Mucosa of rectum (tissue), 2 donors: ENCODE measurements around the gene MT3.
A peak's percentile ranks its signal among the peaks of the same experiment; 100 is the strongest.

ENCODE experiments used
- H3K27ac ChIP-seq, 2 donors: one replicate each; pipeline ENCODE4 v1.7.0; 2013; ENCODE audit warnings: inconsistent platforms in 2 of 2, low read depth in 2 of 2, low read length in 2 of 2
- H3K27me3 ChIP-seq, 2 donors: one replicate each; pipeline ENCODE4 v1.7.0; 2013; ENCODE audit warnings: low read length in 2 of 2; ENCODE audit not compliant: control insufficient read depth in 2 of 2, insufficient read depth in 2 of 2
- H3K36me3 ChIP-seq, 2 donors: one replicate each; pipeline ENCODE4 v1.7.0; 2013; ENCODE audit warnings: low read length in 2 of 2; ENCODE audit not compliant: control insufficient read depth in 2 of 2, insufficient read depth in 2 of 2
- H3K4me1 ChIP-seq, 2 donors: one replicate each; pipeline ENCODE4 v1.7.0; 2013; ENCODE audit warnings: low read length in 2 of 2, mild to moderate bottlenecking in 1 of 2; ENCODE audit not compliant: control insufficient read depth in 2 of 2, insufficient read depth in 2 of 2
- H3K4me3 ChIP-seq, 2 donors: one replicate each; pipeline ENCODE4 v1.7.0; 2013; ENCODE audit warnings: low read length in 2 of 2
- H3K9ac ChIP-seq, 2 donors: one replicate each; pipeline ENCODE4 v1.7.0; 2013; ENCODE audit warnings: low read length in 2 of 2, low read depth in 1 of 2, mild to moderate bottlenecking in 1 of 2
- H3K9me3 ChIP-seq, 2 donors: one replicate each; pipeline ENCODE4 v1.7.0; 2013; ENCODE audit warnings: low read length in 2 of 2; ENCODE audit not compliant: control insufficient read depth in 2 of 2
- donor health status: healthy.
- donor health status: Normal muscosa, but diverticular disease.

The MT3 gene

DNA sequence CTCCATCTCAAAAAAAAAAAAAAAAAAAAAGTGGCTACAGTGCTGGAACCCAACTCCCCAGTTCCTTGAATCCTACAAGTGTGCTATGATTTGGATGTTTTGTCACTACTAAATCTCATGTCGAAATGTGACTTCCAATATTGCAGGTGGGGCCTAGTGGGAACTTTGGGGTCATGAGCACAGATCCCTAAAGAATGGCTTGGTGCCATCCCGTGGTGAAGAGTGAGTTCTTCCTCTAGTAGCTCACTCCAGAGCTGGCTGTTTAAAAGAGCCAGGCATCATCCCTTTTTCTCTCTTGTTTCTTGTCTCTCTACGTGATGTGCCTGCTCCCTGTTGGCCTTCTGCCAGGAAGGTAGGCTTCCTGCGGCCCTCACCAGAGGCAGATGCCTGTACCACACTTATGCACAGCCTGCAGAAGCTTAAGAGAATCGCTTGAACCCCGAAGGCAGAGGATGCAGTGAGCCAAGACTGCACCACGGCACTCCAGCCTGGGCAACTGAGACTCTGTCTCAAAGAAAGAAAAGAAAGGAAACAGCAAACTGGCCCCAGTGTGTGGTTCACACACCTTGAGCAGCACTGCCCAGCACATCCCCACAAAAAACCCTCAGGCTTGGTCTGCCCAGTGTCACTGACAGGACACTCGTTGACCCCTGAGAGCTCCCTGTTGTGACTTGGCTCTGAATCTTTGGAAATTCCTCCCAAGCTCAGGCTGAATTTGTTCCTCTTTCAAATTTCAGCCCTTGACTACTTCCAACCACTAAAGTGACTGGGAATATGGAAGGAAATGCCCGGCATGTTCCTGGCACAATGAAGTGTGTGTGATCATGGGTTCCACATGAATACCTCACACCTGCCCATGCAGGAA, 39.4 kb downstream of the MT3 start:
- no peak overlapping the region for H3K9ac ChIP-seq
- H3K27ac ChIP-seq, result no peak overlapping the region

DNA sequence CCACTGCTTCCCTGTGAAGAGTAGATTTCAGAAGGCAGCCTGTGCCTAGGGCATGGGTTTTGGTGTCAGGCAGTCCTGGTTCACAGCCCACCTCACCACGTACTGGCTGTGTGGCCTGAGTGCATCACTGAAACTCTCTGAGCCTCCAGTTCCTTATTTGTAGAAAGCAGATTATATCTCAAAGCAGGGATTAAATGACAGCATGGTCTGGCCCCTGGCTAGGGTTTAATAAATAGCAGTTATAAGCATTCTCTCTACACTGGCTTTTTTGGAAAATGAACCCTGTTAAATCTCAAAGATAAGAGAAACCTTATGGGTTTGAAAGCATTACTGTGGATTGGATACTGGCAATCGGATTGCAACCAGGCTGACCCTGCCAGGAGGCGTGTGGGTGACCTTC, 40.2 kb downstream of the MT3 start:
- Histone ChIP-seq H3K9me3 (no peaks in the 10 kb centered on the region), H3K27me3 (peaks cover 7 to 9% of the 10 kb centered on the region in 2 donors), H3K4me3 (no peak overlapping the region), H3K27ac (no peak overlapping the region), H3K9ac (no peak overlapping the region), H3K36me3 (no peaks in the 10 kb centered on the region), H3K4me1 (peaks cover 5 to 28% of the 10 kb centered on the region in 2 donors)

More for the DNA sequence above, 39.4 kb downstream of the MT3 start:
- Histone ChIP-seq H3K36me3 (no peaks in the 10 kb centered on the region), H3K27me3 (peaks cover 7% of the 10 kb centered on the region in 2 donors), H3K9me3 (no peaks in the 10 kb centered on the region), H3K4me3 (no peak overlapping the region), H3K4me1 (peaks cover 5 to 28% of the 10 kb centered on the region in 2 donors)

DNA sequence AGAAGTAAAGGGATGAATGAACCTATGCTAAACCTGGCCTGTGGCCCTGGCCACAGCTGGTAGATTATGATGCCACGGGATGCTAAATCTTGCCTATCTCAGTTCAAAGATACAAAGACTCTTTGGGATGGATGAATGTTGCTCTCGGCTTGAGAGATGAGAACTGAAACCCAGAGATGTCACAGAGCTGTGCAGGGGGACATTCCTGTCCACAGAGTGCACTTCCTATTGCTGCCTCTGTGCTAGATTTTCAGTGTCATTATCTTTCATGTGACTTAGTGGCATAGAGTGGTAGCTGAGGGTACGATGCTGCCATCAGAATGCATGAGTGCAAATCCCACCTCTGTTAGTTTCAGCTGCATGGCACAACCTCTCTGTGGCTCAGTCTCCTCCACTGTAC, 40.8 kb downstream of the MT3 start:
- Histone ChIP-seq H3K9me3 (no peaks in the 10 kb centered on the region), H3K9ac (no peak overlapping the region), H3K27ac (no peak overlapping the region), H3K4me3 (no peak overlapping the region), H3K27me3 (peaks cover 11 to 15% of the 10 kb centered on the region in 2 donors), H3K4me1 (peaks cover 5 to 24% of the 10 kb centered on the region in 2 donors), H3K36me3 (no peaks in the 10 kb centered on the region)

DNA sequence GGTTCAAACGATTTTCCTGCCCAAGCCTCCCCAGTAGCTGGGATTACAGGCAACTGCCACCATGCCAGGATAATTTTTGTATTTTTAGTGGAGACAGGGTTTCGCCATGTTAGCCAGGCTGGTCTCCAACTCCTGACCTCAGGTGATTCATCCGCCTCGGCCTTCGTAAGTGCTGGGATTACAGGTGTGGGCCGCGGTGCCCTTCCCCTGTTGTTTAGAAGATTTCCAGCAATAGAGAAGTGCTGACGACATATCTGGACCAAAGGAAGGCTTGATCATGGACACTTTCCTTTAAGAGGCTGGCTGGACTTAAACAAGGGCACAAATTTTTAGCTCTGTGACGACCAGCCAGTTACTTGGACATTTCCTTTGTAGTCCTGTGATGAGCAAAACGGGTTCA, 41.9 kb downstream of the MT3 start:
- Histone ChIP-seq H3K36me3 (no peaks in the 10 kb centered on the region), H3K9ac (no peak overlapping the region), H3K27me3 (peaks cover 14 to 25% of the 10 kb centered on the region in 2 donors), H3K27ac (no peak overlapping the region), H3K4me1 (peaks cover 5 to 16% of the 10 kb centered on the region in 2 donors), H3K4me3 (no peak overlapping the region), H3K9me3 (no peaks in the 10 kb centered on the region)

DNA sequence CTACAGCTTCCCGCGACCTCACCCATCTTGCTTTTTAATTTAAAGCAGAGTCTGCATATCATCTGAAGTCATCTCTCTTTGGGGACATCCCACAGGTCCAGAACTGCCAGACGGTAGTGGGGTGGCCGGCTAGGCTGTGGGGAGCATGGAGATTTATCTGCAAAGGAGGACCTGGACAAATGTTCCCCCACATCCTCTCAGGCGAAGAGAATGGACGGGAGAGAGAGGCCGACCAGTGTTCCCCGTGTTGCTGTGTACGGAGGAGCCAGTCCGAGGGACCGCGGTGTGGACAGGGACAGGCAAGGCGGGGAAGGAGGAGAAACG, 42.5 kb downstream of the MT3 start:
- H3K27ac ChIP-seq, result peak overlapping the region; percentile 74 to 80

DNA sequence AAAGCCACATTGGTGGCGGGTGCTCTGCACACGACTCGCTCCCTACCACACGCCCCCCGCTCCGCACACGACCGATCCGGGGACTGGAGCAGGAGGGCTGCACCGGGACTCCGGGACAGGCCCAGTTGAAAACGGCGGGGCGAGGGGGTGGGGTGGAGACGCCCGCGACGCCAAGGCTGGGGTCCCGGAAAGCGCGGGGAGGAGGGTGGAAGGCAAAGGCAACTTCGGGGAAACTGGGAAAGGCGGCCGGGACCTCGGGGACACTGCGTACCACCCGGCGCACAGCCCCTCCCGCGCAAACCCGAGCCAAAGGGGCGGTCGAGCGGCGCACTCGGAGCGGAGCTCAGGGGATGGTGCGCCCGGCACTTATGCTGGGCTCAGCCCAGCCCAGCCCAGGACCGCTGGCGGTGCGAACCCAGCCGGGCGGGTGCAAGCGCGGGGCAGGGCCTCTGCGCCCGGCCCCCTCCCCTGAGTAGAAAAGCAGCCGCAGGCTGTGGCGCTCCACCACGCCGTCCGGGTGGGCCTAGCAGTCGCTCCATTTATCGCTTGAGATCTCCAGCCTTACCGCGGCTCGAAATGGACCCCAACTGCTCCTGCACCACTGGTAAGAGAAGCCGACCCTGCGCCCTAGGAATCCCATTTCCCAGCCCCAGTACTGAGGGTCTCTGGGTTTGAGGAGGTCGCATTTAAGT, 43.0 kb downstream of the MT3 start, which contains the start of gene MT1M:
MT1M (plus strand) TSS at position 504 of the 692 bp plus-strand sequence; CDS start at position 577, 73 bp downstream.
- Histone ChIP-seq H3K4me1 (peaks cover 3 to 7% of the 10 kb centered on the region in 2 donors), H3K36me3 (no peaks in the 10 kb centered on the region), H3K27ac (peak within 1 kb of the TSS; percentile 74 to 80), H3K9me3 (no peaks in the 10 kb centered on the region), H3K9ac (peak within 1 kb of the TSS; percentile 83 to 86), H3K27me3 (peaks cover 18 to 28% of the 10 kb centered on the region in 2 donors), H3K4me3 (peak within 1 kb of the TSS; percentile 75 to 79)

More for the DNA sequence above, 42.5 kb downstream of the MT3 start:
- peaks cover 14 to 26% of the 10 kb centered on the region in 2 donors for H3K27me3 ChIP-seq
- peaks cover 3 to 11% of the 10 kb centered on the region in 2 donors for H3K4me1 ChIP-seq
- peak overlapping the region; percentile 75 to 79 for H3K4me3 ChIP-seq
- no peaks in the 10 kb centered on the region for H3K9me3 ChIP-seq
- H3K36me3 ChIP-seq, result no peaks in the 10 kb centered on the region
- H3K9ac ChIP-seq, result peak overlapping the region; percentile 83 to 86

DNA sequence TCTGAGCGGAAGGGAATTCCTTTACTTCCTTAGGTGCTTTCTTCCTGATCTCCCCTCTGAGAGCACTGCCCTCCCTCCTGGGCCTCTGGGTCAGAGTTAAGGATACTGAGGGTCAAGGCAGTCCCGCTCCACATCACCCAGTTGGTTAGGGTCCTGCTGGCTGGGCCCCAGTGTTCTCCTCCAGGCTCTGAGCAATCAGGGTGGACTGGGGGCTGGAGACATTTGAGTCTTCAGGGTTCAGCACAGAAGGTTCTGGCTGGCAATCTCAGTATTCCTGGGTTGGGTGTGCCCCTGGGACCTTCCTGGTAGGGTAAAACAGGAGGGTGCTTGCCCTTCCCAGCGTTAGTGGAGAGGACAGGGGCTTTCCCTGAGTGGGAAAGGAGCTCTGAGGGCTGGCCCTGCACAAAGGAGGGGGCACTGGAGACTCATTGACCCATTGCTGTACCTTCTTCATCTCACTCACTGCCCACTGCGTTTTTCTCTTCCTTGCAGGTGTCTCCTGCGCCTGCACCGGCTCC, 43.6 kb downstream of the MT3 start:
- peak overlapping the region; percentile 83 to 86 for H3K9ac ChIP-seq

DNA sequence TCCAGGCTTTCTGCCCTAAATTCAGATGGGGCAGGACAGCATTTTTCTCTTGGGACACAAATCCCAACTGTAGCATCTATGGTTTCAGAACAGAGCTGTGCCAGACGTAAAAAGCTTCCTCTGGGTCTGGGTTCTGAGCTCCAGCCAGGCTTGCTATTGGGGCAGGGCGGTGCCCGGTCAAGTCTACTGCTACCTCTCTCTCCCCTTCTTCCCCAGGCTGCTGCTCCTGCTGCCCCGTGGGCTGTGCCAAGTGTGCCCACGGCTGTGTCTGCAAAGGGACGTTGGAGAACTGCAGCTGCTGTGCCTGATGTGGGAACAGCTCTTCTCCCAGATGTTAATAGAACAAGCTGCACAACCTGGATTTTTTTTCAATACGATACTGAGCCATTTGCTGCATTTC, 44.2 kb downstream of the MT3 start:
- H3K9me3 ChIP-seq, result no peaks in the 10 kb centered on the region
- H3K4me3 ChIP-seq, result peak overlapping the region; percentile 75 to 79
- H3K27me3 ChIP-seq, result peaks cover 26 to 35% of the 10 kb centered on the region in 2 donors
- H3K36me3 ChIP-seq, result no peaks in the 10 kb centered on the region
- peak overlapping the region in 1 of 2 donors; percentile 86 for H3K9ac ChIP-seq
- H3K27ac ChIP-seq, result no peak overlapping the region
- H3K4me1 ChIP-seq, result peaks cover 10 to 13% of the 10 kb centered on the region in 2 donors

More for the DNA sequence above, 43.6 kb downstream of the MT3 start:
- peak overlapping the region; percentile 74 to 80 for H3K27ac ChIP-seq
- peak overlapping the region; percentile 75 to 79 for H3K4me3 ChIP-seq
- peaks cover 24 to 33% of the 10 kb centered on the region in 2 donors for H3K27me3 ChIP-seq
- H3K4me1 ChIP-seq, result peaks cover 5 to 9% of the 10 kb centered on the region in 2 donors
- H3K36me3 ChIP-seq, result no peaks in the 10 kb centered on the region
- H3K9me3 ChIP-seq, result no peaks in the 10 kb centered on the region

DNA sequence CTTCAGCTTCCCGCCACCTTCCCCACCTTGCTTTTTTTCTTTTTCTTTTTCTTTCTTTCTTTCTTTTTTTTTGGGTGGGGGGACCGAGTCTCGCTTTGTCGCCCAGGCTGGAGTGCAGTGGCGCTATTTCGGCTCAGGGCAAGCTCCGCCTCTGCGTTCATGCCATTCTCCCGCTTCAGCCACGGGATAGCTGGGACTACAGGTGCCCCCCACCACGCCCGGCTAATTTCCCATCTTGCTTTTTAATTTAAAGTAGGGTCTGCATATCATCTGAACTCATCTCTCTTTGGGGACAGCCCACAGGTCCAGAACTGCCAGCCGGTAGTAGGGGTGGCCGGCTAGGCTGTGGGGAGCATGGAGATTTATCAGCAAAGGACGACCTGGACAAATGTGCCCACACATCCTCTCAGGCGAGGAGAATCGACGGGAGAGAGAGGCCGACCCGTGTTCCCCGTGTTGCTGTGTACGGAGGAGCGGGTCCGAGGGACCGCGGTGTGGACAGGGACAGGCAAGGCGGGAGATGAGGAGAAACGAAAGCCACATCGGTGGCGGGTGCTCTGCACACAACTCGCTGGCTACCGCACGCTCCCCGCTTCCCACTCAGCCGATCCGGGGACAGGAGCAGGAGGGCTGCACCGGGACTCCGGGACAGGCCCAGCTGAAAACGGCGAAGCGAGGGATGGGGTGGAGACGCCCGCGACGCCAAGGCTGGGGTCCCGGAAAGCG, 45.5 kb downstream of the MT3 start:
- H3K36me3 ChIP-seq, result no peaks in the 10 kb centered on the region
- H3K9me3 ChIP-seq, result no peaks in the 10 kb centered on the region
- H3K4me1 ChIP-seq, result peaks cover 16 to 18% of the 10 kb centered on the region in 2 donors
- no peak overlapping the region for H3K27ac ChIP-seq
- peak overlapping the region in 1 of 2 donors; percentile 26 for H3K4me3 ChIP-seq
- H3K9ac ChIP-seq, result no peak overlapping the region
- peaks cover 29 to 35% of the 10 kb centered on the region in 2 donors for H3K27me3 ChIP-seq
